HL-60/S4 (cell line): ENCODE results near the gene LATS2.
"Not testable (repeated sequence)": the region's sequence is repeated elsewhere in the genome, so short reads cannot be mapped to it uniquely, and the experiment has no call there.

Experiments
- in situ Hi-C: fragments of 300-500 bp; cut with MboI; formaldehyde crosslinking; loops from 2 replicates; pipeline ENCODE4 v1.14.3; 2022; ENCODE audit warnings: low sequenced_read_pairs

The LATS2 gene

GRCh38 chr13:20972731-20973130 lies 88.7 kb downstream of the LATS2 start:
- in situ Hi-C loops: no loop called here

DNA sequence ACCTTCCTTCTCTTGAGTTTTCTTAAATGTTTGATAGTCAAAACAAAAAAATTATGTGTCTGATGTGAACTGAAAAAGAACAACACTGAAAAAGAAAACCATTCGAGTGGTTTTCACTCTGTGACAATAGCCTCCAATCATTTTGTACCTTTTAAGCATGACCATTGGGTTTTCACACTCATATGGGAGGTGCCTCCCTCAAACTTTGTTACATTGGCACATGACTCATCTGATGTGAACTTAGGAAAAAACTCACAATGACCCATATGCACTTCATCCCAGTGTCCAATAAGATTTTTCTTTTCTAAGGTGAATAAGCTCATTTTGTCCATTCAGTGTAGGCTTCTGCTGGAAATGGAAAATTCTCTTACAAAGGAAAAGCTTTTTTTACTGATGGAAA lies 92.2 kb downstream of the LATS2 start:
- in situ Hi-C loops: no loop called here

- in situ Hi-C loops: no loop called here
Observed at GRCh38 chr13:20968745-20969144, 92.6 kb downstream of the LATS2 start.

DNA sequence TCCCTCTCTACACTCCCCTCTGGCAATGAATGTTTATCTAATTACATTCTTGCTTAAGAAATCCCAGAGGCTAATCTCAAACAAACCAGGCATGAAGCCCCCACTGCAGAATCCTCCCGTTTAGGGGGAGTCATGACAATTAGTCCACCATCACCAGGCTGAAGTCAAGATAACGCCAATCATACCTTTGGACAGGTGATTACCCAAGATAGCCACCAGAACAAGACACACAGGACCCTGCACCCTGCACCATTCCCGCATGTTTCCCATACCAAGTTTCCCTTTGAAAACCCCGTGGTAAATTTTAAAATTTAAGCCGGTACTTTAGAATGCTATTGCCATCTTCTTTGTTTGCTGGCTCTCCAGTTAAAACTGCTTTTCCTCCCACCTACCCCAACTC lies 94.0 kb downstream of the LATS2 start:
- in situ Hi-C loops: no loop called here

DNA sequence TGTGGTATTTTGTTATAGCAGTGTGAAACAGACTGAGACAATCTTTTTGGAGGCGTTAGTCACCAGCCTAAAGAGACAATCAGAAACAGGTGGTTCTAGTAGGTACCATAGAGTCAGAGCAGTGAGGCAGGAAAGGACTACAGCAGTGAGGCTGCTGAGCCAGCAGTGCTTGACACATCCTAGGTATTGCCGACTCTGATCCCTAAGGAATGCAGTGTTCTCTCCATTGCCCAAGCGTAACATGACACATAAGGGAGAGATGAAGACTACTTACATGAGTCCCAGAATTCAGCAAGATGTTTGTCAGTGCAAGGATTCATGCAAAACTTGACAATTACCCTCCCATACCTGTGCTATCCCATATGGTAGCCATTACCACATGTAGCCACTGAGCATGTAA lies 96.5 kb downstream of the LATS2 start:
- in situ Hi-C loops: no loop called here

DNA sequence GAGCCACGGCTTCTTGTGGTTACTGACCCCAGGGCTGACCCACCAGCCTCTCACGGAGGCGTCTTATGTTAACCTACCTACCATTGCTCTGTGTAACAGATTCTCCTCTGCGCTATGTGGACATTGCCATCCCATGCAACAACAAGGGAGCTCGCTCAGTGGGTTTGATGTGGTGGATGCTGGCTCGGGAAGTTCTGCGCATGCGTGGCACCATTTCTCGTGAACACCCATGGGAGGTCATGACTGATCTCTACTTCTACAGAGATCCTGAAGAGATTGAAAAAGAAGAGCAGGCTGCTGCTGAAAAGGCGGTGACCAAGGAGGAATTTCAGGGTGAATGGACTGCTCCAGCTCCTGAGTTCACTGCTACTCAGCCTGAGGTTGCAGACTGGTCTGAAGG lies 99.7 kb downstream of the LATS2 start:
- in situ Hi-C loops: not testable (repeated sequence)

GRCh38 chr13:20960663-20961309 lies 100.6 kb downstream of the LATS2 start:
- in situ Hi-C loops: no loop called here

- in situ Hi-C loops: not testable (repeated sequence)
Observed at GRCh38 chr13:20957049-20957620, 104.3 kb downstream of the LATS2 start.

GRCh38 chr13:20955496-20955895 lies 105.9 kb downstream of the LATS2 start:
- in situ Hi-C loops: no loop called here

GRCh38 chr13:20953245-20953931 lies 108.0 kb downstream of the LATS2 start:
- in situ Hi-C loops: no loop called here

DNA sequence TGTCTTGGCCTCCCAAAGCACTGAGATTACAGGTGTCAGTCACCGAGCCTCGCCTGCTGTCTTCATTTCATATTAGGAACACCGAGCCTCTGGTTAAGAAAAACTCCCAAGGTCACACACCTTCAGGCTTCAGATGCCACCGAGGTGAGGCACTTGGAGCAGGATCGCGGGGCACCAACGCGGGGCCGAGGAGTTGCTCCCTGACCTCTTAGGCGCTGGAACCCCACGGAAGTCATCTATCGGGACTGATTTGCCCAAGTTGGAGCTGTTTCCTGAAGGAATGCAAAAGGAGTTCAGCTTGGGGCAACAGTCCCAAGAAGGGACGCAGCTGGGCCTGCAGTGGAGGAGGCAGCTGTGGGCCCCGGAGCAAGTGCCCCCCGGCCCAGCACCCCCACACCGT lies 108.5 kb downstream of the LATS2 start:
- in situ Hi-C loops: no loop called here

DNA sequence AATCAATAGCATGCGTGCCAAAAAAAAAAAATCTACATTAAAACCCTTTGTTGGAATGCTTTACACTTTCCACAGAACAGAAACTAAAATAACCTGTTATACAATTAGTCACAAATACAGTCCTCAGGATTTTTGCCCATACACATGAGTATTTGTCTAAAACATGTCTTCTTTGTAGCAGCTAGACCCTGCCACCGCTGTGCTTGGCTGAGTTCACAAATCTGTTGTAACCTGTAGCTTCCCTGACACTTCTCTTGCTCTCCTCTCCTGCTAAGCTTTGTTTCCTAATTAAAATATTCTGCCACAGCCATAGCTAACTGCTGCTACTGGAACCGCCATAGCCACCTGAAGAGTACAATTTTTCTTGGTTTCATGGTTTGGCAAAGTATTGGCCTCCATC lies 113.4 kb downstream of the LATS2 start:
- in situ Hi-C loops: loop anchor here (25.0 kb wide), 1 partner anchor 339 kb away; no protein-coding TSS in a partner anchor

- in situ Hi-C loops: loop anchor here (25.0 kb wide), 1 partner anchor 341 kb away; no protein-coding TSS in a partner anchor
Observed at GRCh38 chr13:20945952-20946383, 115.4 kb downstream of the LATS2 start.

DNA sequence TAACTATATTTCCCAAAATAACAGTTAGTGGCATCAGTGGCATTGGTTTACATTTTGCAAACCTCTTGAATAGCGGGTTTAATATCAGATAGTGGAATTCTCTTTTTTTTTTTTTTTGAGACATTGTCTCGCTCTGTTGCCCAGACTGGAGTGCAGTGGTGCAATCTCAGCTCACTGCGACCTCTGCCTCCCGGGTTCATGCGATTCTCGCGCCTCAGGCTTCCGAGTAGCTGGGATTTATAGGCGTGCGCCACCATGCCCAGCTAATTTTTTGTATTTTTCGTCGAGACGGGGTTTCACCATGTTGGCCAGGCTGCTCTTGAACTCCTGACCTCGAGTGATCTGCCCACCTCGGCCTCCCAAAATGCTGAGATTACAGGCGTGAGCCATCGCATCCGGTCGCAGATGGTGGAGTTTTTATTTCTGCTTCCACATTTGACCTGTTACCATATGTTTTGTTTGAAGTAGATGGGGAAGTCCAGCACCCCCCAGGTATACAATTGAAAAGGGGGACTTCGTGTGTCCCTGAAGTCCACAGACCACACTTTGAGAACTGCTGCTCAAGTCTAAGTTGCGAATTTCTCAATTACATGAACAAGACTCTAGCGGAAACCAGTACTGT lies 118.3 kb downstream of the LATS2 start:
- in situ Hi-C loops: loop anchor here (25.0 kb wide), 1 partner anchor 344 kb away; no protein-coding TSS in a partner anchor

- in situ Hi-C loops: loop anchor here (25.0 kb wide), 1 partner anchor 347 kb away; no protein-coding TSS in a partner anchor
Observed at GRCh38 chr13:20940511-20940910, 120.9 kb downstream of the LATS2 start.

DNA sequence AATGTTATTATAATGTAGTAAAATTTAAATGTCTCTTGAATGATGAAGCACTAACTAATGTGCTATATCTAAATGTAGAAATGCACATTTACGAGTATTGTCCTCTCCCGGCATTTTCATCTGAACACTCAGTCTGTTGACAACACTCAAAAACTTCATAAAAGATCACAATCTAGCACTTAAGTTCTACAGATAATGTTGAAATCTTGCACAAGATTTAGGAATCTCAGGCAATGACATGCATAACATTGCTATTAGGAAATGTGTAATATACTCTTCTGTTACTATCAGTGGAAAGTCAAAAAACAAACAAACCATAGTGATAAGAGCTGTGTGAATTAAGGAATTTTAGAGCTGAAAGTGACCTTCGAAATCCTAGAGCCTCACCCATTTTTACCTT lies 121.3 kb downstream of the LATS2 start:
- in situ Hi-C loops: loop anchor here (25.0 kb wide), 1 partner anchor 347 kb away; no protein-coding TSS in a partner anchor

- in situ Hi-C loops: loop anchor here (10.0 to 25.0 kb wide), 2 partner anchors 348 to 535 kb away; no protein-coding TSS in a partner anchor
Observed at GRCh38 chr13:20939662-20940061, 121.7 kb downstream of the LATS2 start.

- in situ Hi-C loops: loop anchor here (10.0 to 25.0 kb wide), 2 partner anchors 349 to 536 kb away; no protein-coding TSS in a partner anchor
Observed at GRCh38 chr13:20938302-20938701, 123.1 kb downstream of the LATS2 start.

DNA sequence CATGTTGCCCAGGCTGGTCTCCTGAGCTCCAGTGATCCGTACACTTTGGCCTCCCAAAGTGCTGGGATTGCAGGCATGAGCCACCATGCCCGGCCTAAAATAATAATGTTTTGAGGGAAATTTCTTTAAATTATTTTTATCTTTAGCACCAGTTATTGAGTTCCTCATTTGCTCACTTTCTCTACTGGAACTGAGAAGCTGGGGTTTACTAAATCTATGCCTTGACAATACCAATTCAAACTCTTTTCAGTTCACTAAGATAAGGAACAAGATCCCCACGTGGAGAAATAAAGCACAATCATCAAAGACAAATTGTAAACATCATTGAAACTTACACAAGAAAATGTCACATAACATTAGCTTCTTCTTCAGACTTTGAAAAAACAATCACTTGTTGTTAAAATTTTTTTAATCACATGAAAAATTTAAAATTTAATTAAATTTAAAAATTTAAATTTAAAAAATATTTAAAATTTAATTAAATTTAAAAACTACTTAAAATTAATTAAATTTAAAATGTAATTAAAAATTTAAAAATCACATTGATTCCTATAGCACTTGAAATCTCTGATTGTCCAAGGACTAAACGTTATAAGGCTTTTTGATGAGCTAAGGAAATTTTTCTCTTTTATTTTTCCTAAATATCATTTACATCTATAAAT lies 133.7 kb downstream of the LATS2 start:
- in situ Hi-C loops: loop anchor here (5.0 to 25.0 kb wide), 3 partner anchors 213 to 425 kb away; no protein-coding TSS in a partner anchor

DNA sequence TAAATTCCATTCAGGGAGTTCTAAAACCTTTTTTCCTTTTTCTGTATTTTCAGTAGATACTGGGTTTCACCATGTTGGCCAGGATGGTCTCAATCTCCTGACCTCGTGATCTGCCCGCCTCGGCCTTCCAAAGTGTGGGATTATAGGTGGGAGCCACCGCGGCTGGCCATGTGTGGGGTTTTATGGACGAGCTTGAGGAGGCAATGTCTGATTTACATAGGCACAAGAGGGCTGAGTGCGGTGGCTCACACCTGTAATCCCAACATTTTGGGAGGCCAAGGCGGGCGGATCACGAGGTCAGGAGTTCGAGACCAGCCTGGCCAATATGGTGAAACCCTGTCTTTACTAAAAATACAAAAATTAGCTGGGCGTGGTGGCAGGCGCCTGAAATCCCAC lies 136.0 kb downstream of the LATS2 start:
- in situ Hi-C loops: loop anchor here (5.0 to 25.0 kb wide), 3 partner anchors 211 to 423 kb away; no protein-coding TSS in a partner anchor
